Bronchial smooth muscle cell (primary cell): ENCODE measurements around the gene FAT2. TPM values are rescaled to one million over a fixed set of nuclear protein-coding genes. Genes with fewer than 3 reads are reported as not detected.

Experiments
- total RNA-seq: library from RNA; depleted of rRNA; stranded (reverse); fragments of >200 nt; gene quantifications from 2 replicates; pipeline ENCODE4 v1.2.1, GENCODE V29; 2014

Gene FAT2
- under 0.01 and 0.09 TPM in 2 replicates for total RNA-seq

GRCh38 chr5:151591144-151591819 is at the start of gene FAT2:
Gene FAT2 (minus strand): TSS chr5:151591331. CDS start chr5:151568931, 22,400 bp downstream.

Other genes starting within 250 kb of the FAT2 start
- not detected in 2 replicates for gene SLC36A2, start 243.8 kb downstream of the FAT2 start, total RNA-seq
- 3.6 and 6.5 TPM in 2 replicates for gene SLC36A1, start 143.7 kb downstream of the FAT2 start, total RNA-seq
- gene SPARC, start 95.6 kb upstream of the FAT2 start, total RNA-seq: 615 and 832 TPM in 2 replicates
- gene ATOX1, start 167.3 kb upstream of the FAT2 start, total RNA-seq: 85.0 and 99.2 TPM in 2 replicates
- 89.2 and 113 TPM in 2 replicates for gene G3BP1, start 180.6 kb upstream of the FAT2 start, total RNA-seq